T-helper 9 cell (primary cell): ENCODE measurements around the gene KRT23.

Source experiments
- DNase-seq: peaks from one replicate; pipeline ENCODE4 v3.0.0-alpha.2; 2020

Gene KRT23

GRCh38 chr17:40906613-40907012, 30.8 kb downstream of the KRT23 start:
- DNase-seq, result no peak

GRCh38 chr17:40905370-40905769, 32.1 kb downstream of the KRT23 start:
- no peak for DNase-seq

GRCh38 chr17:40903129-40903847, 34.2 kb downstream of the KRT23 start:
- DNase-seq, result no peak

DNA sequence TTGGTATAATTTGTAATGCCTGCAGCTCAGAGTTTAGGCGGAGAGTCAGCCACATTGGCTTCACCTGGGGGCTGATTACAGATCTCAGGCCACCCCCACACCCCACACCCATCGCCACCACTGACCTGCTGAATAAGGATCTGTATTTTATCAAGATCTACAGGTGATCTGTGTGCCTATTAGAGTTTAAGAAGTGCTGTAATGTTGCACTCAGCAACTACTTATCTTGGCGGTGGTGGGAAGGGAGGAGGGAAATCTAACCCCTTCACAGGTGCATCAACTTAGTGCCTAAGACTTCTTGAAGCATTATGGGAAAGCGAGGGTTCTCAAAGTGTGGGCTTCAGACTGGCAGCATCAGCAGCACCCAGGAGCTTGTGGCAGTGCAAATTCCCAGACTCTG, 34.9 kb downstream of the KRT23 start:
- no peak for DNase-seq

DNA sequence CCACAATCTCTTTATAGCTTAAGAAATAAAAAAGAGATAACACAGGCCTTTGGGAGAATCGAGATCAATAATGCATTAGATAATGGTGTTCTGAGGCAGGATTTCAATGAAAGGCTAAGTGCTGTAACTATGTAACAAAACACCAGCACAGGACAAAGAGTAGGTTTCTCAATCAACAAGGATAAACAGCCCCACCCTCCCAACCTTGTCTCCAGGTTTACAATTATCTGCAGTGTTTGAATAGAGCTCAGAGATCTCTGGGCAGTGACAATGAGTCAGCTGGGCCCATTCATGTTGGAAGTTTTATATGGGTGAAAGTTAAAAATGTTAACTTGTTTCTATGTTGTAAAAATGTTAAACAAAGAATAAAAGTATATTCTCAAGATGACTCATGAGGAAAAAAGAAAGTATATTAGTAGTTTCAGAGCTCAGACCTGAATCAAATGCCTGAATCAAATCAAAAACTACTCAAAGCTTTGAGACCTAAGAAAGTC, 35.4 kb downstream of the KRT23 start:
- no peak for DNase-seq

- DNase-seq, result no peak
Measured at GRCh38 chr17:40900809-40901356, 36.6 kb downstream of the KRT23 start.

DNA sequence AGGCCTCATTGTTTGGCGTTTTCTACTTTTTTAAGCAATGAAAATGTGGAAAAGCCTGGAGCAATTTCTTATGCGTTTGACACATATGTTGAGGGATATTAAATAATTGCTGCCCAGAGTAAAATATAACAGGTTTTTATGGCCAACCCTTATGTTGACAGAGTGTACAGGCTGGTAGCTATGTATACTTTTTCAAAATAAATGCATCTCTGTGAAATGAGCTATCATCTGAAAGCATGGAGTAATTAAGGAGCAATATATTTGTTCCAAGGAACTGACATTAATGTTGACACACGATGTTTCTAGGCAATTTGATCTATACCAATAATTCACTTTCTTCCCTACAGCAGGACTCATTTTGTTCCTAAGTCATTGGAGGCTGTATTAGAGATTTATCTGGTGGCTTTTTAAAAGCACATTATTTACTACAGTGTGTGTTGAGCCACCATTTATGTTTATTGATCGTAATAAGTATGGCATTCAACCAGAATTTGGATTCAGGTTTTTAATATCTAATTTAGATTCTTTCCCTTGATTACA, 40.5 kb downstream of the KRT23 start:
- no peak for DNase-seq

DNA sequence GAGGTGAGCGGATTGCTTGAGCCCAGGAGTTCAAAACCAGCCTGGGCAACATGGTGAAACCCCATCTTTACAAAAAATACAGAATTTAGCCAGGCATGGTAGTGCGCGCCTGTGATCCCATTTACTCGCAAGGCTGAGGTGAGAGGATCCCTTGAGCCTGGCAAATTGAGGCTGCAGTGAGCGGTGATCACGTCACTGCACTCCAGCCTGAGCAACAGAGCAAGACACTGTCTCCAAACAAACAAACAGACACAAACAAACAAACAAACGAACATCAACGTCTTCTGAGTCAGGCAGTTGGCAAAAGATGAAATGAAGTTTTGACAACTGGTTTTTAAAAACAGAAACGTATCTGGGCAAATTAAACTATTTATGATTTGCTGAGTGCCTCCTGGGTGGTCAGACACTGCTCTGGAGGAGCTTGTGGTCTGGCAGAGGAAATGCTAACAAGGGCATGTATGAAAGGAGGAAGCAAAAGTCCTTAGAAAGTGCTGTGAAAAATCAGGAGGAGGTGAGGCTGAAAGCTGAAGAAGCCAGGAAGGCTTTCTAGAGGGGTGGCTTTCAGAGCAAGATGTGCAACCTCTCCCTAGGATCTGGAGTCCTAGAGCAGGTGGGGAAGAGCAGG, 42.2 kb downstream of the KRT23 start:
- no peak for DNase-seq

- no peak for DNase-seq
Measured at GRCh38 chr17:40888196-40888720, 49.2 kb downstream of the KRT23 start.

GRCh38 chr17:40886090-40886489, 51.4 kb downstream of the KRT23 start:
- DNase-seq, result no peak

GRCh38 chr17:40884708-40885512, 52.5 kb downstream of the KRT23 start, which contains the start of gene KRT20:
Gene KRT20 (minus strand): TSS chr17:40885242. CDS start chr17:40885185, 57 bp downstream.
- no peak for DNase-seq

DNA sequence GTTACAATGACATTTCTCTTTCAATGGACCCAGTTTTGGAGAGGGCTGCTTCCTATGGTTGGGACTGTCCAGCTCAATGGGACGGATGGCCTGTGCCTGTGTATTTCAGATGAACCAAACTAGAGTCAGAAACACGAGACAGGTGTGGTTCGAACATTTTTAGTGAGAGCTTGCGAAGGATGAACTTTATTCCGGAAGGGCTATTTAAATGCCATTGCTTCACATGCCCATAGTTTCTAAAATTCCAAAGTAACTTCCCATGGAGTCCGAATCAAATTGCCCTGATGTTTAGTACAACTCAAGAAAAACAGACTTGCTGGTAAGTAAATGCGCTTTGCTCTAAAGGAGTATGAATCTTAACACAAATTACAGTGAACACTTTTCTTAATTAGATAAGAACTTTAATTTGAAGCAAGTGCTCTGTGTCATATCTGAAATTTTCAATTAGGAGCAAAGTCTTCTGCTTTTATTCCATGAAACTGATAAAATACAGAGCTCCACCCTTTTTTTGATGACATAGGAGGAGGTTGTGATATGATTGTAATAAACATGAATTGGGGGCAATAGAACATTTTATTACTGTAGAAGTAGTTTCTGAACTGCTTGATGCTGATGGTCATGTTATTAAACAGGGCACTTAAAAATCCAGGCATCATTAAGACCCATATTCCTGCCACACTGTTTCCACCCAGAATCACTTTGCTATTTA, 53.7 kb downstream of the KRT23 start:
- DNase-seq, result no peak

- DNase-seq, result no peak
Measured at GRCh38 chr17:40883031-40883430, 54.4 kb downstream of the KRT23 start.

DNA sequence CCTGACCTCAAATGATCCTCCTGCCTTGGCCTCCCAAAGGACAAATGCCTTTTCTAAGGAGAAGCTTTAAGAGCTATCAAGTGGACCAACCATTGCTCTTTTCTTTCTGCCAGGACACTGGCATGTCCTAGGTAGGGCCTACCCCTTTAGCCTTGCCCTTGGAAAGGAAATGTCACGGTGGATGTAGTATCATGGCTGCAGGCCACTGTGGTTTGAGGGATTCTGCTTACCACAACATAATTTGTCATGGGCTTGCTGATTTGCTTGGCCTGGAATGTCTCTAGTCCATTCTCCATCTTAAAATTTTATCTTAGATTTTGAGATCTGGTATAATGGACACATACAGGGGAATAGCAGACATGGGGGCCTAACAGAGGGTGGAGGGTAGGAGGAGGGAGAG, 58.4 kb downstream of the KRT23 start:
- no peak for DNase-seq

DNA sequence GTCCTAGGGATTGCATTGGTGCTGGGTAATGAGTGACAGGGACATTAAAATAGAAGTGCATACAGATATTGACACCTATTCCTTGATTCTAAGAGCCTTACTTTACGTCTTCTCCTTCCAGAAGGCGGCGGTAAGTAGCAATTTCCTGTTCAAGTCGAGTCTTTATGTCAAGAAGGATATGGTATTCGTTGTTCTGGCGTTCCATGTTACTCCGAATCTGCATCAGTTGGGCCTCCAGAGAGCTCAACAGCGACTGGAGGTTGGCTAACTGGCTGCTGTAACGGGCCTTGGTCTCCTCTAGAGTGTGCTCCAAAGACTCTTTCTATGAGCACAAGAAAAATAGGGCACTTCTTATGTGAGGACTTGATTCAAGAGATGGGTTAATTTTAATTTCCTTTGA, 59.4 kb downstream of the KRT23 start:
- DNase-seq, result no peak

GRCh38 chr17:40873801-40874200, 63.6 kb downstream of the KRT23 start:
- no peak for DNase-seq

GRCh38 chr17:40873255-40873654, 64.2 kb downstream of the KRT23 start:
- DNase-seq, result no peak
